Ishikawa (cell line): ENCODE data around the gene BRD3.

ENCODE experiments used
- CEBPB ChIP-seq: IDR thresholded peaks from 2 replicates; pipeline ENCODE4 v1.6.1; 2012
- CREB1 ChIP-seq: IDR thresholded peaks from 2 replicates; pipeline ENCODE4 v1.6.1; 2012; ENCODE audit warnings: low read depth
- EGR1 ChIP-seq: IDR thresholded peaks from 2 replicates; pipeline ENCODE4 v1.6.1; 2012
- EP300 ChIP-seq: IDR thresholded peaks from 2 replicates; pipeline ENCODE4 v1.6.1; 2012; ENCODE audit warnings: borderline replicate concordance
- FOXM1 ChIP-seq: IDR thresholded peaks from 2 replicates; pipeline ENCODE4 v1.6.1; 2012; ENCODE audit warnings: low read depth, borderline replicate concordance
- NFIC ChIP-seq: IDR thresholded peaks from 2 replicates; pipeline ENCODE4 v1.6.1; 2012
- RAD21 ChIP-seq: IDR thresholded peaks from 2 replicates; pipeline ENCODE4 v1.6.1; 2012; ENCODE audit warnings: low read depth
- TAF1 ChIP-seq: IDR thresholded peaks from 2 replicates; pipeline ENCODE4 v1.6.1; 2012; ENCODE audit warnings: low read depth, mild to moderate bottlenecking
- TCF12 ChIP-seq: IDR thresholded peaks from 2 replicates; pipeline ENCODE4 v1.6.1; 2012; ENCODE audit warnings: low read depth
- TEAD4 ChIP-seq: IDR thresholded peaks from 2 replicates; pipeline ENCODE4 v1.6.1; 2012
- YY1 ChIP-seq: IDR thresholded peaks from 2 replicates; pipeline ENCODE4 v1.6.1; 2012; ENCODE audit warnings: low read depth
- ZBTB7A ChIP-seq: IDR thresholded peaks from 2 replicates; pipeline ENCODE4 v1.6.1; 2012; ENCODE audit warnings: low read depth
- TF ChIP-seq, protein P1 (sequence below): IDR thresholded peaks from 2 replicates; pipeline ENCODE4 v1.6.1; 2012; ENCODE audit warnings: low read depth, mild to moderate bottlenecking
- TF ChIP-seq, protein P2 (sequence below): IDR thresholded peaks from 2 replicates; pipeline ENCODE4 v1.6.1; 2012
- TF ChIP-seq, protein P3 (sequence below): IDR thresholded peaks from 2 replicates; pipeline ENCODE4 v1.6.1; 2012

The BRD3 gene

DNA sequence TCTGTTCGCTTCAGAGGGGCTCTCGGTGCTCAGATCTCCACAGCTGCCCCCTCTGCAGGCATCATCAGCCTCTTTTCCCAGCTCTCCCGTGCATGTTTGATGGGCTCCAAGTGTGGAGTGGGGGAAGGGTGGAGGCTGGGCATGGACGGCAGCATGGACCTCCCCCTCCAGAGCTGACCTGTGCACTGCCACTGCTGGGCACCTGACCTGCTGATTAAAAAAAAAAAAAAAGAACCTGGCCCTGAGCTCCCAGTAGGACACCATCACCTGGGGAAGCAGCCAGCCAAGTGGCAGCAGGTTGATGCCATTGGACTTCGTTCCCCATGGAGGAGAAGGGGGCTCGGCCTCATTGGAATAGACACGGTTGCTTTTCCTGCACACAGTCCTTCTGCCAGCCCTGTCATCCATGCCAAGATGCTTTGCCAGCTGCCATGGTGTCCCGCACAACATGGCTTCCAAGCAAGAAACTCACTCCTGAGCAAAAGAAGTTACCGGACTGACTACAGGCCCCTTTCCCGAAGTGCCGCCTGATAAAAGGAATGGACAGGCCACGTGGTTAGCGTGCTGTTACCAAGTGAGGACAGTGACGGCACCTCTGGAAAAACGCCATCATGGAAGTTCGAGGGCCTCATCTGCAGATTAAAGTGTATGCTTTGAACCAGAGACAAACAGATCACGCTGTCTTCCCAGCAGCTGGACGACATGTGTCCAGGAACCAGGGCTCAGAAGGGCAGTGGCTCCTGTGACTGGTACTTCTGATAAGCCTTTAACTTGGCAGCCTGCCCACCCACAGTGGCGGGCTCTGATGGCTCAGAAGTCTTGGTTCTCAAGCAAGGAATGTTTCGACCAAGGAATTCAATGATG is 57.3 kb downstream of the BRD3 start:
- TF ChIP-seq, protein P1, sequence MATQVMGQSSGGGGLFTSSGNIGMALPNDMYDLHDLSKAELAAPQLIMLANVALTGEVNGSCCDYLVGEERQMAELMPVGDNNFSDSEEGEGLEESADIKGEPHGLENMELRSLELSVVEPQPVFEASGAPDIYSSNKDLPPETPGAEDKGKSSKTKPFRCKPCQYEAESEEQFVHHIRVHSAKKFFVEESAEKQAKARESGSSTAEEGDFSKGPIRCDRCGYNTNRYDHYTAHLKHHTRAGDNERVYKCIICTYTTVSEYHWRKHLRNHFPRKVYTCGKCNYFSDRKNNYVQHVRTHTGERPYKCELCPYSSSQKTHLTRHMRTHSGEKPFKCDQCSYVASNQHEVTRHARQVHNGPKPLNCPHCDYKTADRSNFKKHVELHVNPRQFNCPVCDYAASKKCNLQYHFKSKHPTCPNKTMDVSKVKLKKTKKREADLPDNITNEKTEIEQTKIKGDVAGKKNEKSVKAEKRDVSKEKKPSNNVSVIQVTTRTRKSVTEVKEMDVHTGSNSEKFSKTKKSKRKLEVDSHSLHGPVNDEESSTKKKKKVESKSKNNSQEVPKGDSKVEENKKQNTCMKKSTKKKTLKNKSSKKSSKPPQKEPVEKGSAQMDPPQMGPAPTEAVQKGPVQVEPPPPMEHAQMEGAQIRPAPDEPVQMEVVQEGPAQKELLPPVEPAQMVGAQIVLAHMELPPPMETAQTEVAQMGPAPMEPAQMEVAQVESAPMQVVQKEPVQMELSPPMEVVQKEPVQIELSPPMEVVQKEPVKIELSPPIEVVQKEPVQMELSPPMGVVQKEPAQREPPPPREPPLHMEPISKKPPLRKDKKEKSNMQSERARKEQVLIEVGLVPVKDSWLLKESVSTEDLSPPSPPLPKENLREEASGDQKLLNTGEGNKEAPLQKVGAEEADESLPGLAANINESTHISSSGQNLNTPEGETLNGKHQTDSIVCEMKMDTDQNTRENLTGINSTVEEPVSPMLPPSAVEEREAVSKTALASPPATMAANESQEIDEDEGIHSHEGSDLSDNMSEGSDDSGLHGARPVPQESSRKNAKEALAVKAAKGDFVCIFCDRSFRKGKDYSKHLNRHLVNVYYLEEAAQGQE = no peak
- no peak for TF ChIP-seq CEBPB
- TF ChIP-seq EP300 = no peak
- TF ChIP-seq TCF12 = no peak
- no peak for TF ChIP-seq RAD21
- TF ChIP-seq YY1 = no peak
- no peak for TF ChIP-seq FOXM1
- no peak for TF ChIP-seq EGR1
- no peak for TF ChIP-seq NFIC
- TF ChIP-seq TEAD4 = no peak
- TF ChIP-seq, protein P2, sequence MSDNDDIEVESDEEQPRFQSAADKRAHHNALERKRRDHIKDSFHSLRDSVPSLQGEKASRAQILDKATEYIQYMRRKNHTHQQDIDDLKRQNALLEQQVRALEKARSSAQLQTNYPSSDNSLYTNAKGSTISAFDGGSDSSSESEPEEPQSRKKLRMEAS = no peak
- no peak for TF ChIP-seq ZBTB7A
- TF ChIP-seq TAF1 = no peak
- TF ChIP-seq CREB1 = no peak
- TF ChIP-seq, protein P3, sequence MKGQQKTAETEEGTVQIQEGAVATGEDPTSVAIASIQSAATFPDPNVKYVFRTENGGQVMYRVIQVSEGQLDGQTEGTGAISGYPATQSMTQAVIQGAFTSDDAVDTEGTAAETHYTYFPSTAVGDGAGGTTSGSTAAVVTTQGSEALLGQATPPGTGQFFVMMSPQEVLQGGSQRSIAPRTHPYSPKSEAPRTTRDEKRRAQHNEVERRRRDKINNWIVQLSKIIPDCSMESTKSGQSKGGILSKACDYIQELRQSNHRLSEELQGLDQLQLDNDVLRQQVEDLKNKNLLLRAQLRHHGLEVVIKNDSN = no peak

DNA sequence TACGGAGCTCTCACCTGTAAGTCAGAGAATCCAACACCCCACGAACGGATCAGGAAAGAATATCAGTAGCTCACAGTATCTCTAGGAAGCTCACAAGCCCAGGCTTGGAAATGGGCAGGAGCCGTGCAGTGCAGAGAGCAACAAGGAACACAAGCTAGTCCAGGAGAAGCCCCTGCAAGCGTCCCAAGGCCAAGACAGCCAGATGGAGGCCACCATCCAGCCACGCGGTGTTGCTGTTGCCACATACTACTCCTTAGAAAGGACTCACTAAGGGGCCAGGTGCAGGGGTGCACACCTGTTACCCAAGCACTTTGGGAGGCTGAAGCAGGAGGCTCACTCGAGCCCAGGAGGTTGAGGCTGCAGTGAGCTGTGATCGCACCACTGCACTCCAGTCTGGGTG is 60.3 kb downstream of the BRD3 start:
- TF ChIP-seq CEBPB (no peak), FOXM1 (no peak), EP300 (no peak), YY1 (no peak), EGR1 (no peak)
- TF ChIP-seq, protein P3 = no peak

DNA sequence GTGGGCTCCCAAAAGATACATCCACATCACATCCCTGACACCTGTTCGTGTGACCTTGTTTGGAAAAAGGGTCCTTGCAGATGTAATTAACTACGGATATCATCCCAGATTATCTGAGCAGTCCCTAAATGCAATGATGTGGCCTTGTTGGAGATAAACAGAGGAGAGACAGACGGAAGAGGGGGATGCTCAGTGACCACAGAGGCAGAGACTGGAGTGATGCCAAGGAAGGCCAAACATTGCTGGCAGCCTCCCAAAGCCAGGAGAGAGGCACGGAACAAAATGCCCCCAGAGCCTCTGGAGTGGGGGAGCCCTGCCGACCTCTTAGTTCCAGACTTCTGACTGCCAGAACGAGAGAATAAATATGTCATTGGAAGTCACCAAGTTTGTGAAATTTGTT is 60.7 kb downstream of the BRD3 start:
- TF ChIP-seq CREB1 (no peak), YY1 (no peak), ZBTB7A (no peak), NFIC (no peak), EP300 (no peak), EGR1 (no peak), RAD21 (no peak), TCF12 (no peak), TEAD4 (no peak), CEBPB (no peak), FOXM1 (no peak), TAF1 (no peak)
- TF ChIP-seq, protein P1 = no peak
- TF ChIP-seq, protein P3 = no peak
- TF ChIP-seq, protein P2 = no peak

DNA sequence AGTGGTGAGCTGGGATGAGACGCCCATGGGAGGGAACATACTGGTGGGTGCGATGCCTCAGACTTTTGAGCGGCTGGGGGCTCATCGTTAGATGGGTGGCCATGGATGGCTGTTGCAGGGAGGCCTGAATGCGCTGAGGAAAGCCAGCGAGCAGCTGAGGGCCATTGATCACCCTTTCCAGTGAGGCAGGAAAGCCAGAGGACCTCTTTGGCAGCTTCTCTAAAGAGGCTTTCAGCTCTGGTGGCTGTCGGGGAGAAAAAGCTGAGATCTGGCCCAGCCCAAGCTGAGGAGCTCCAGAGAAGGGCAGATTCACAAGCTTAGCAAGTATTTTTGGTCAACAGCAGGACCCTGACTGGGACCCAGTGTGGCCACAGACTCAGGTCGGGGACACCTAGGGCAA is 62.4 kb downstream of the BRD3 start:
- no peak for TF ChIP-seq TAF1
- TF ChIP-seq, protein P3 = no peak
- no peak for TF ChIP-seq CREB1
- TF ChIP-seq, protein P1 = no peak
- no peak for TF ChIP-seq ZBTB7A
- TF ChIP-seq EGR1 = no peak
- TF ChIP-seq TEAD4 = no peak
- no peak for TF ChIP-seq TCF12
- TF ChIP-seq EP300 = no peak
- TF ChIP-seq RAD21 = no peak
- TF ChIP-seq, protein P2 = no peak
- TF ChIP-seq YY1 = no peak
- TF ChIP-seq CEBPB = no peak
- no peak for TF ChIP-seq NFIC
- TF ChIP-seq FOXM1 = no peak
